ENCODE measurements around the gene TBL1XR1.
A peak's percentile ranks its signal among the peaks of the same experiment; 100 is the strongest.
"Not testable (repeated sequence)": the region's sequence is repeated elsewhere in the genome, so short reads cannot be mapped to it uniquely, and the experiment has no call there.

TBL1XR1 gene

DNA sequence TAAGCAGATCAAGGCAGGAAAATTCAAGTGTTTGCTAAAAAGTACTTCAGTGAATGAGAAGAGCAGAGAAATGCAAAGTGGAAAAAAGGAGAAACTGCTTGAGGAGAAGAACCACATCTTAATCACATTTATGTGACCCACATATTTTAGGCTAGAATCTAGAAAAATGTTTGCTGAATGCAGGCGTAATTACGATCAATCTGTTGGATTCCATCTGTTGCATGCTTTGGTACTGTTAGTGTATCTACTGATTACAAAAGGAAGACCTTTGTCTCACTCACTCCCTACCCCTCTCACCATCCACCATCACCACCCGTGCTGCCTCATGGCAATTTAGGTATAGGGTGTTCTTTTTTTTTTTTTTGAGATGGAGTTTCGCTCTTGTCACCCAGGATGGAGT is 9.7 kb upstream of the TBL1XR1 start:
- DNase-seq = no peak

- no peak for DNase-seq
These were observed 6.6 kb upstream of the TBL1XR1 start for GRCh38 chr3:177203689-177204395.

GRCh38 chr3:177203016-177203415 is 5.7 kb upstream of the TBL1XR1 start:
- not testable (repeated sequence) for DNase-seq

DNA sequence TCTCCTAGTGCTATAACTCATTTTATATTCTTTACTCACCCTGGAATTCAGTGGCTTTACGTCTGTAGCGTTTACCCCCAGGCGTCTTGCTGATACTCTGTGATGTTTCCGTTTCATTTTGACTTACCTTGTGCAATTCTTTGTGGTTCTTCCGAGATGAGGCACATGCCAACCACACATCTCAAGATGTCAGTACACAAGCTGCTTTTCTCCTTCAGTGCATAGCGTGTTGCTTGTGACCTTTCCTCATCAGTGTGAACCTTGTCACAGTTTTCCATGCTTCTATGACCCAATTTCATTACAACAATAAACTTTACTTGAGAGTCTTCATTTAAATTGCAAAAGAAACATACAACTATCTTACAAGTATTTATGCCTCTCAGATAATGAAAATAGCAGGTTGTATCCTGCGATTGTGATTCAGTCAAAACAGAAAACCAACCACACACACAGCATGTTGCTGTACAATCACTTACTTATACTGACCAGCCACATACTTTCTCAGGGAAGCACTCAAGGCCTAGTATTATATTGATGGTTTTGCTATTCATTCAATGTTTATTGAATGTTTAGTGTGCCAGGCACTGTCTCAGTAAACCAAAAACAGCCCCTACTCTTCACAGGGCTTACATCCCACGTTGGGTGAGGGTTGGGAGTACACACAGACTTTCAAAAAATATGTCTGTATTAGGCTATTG is 4.6 kb upstream of the TBL1XR1 start:
- DNase-seq = no peak

- DNase-seq = no peak
These were observed 2.0 kb upstream of the TBL1XR1 start for GRCh38 chr3:177199206-177199760.

DNA sequence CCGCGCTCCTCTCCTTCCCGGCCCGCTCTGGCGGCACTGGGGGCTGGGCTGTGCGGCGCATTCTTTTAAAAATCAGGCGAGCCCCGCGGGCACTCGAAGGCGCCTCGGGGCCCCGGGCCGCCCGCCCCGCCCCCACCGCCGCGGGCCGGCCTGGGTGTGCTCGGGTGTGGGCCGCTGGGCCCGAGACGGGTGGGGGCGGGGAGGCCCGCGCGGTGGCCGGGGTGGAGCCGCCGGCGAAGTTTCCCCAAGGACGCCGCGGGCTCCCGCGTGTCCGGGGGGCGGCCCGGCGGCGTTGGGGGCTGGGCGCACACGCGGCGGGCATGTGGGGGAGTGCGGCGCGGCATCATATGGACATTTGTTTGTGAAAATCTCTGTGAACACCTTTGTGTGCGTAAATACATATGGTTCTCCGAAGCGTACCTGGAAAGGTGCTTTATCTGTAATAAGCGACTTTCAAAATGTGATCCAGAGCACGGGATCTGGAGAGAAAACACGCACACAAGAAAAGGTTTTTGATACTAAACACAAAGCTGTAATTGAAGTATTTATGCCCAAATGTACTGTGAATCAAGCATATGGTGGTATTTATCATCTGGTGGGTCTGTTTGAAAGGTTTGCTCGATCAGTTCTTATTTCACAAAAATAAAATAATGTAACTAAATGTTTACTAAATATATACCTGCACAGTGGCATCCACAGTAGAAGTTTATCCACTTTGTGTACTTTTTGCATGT is 612 bp upstream of the TBL1XR1 start:
- peak; percentile 66 for DNase-seq

DNA sequence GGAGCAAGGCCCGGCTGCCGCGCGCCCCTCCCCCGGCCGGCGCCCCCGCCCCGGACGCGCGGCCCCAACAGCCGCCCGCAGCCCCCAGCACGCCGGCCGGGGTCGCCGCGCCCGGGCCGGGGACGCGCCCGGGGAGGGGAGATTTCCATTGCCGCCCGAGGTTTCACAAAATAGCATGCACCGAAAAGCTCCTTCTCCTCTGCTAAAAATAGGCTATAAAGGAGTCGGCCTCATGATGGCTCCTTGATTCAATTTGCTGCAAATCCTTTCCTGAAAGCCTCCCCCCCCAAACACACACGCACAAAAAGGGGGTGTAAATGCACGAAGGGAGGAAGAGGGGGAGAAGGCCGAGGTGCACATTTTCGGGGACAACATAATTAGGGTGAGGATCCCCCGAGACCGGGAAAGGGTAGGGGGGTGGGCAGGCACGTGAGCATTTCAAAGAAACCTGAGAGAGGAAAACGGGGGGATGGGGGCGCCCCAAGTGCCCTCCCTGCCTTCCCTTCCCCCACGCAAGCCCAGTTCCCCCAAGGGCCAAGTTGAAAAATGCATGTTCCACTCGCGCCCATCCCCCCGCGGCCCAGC is 734 bp downstream of the TBL1XR1 start:
- DNase-seq = peak; percentile 75

- DNase-seq = peak; percentile 43
These were observed 1.2 kb downstream of the TBL1XR1 start for GRCh38 chr3:177196008-177196455.

DNA sequence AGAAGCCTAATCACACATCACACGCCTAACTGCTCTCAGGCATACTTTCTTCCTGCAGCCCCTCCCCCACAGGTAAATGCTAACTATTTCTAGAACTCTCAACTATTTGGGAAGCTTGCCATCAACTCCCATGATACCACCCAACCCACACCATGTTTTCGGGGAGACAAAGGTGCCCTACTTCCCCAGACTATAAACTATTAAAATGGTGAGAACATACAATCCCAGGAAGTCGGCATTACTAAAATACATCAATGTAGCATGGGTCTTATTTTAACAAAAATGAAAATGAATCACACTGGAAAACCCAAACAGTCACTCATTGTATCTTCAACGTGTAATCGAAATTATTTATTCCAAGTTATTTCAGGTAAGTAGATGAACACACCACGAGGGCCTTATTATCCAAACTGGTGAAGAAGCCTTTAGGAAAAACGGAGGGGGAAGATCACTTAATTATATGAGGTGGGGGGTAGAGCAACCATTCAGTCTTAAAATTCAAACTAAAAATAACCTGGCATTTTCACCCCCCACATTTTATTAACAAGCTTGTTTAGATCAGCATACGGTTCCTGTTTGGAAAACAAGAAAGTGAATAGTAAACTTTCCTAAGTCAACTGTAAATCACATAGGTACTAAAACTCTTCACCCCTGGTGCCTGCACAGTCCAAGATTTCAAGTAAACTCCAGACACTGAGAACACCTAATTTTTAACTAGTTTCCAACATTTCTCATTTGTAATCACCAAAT is 1.9 kb downstream of the TBL1XR1 start:
- peak; percentile 22 for DNase-seq

DNA sequence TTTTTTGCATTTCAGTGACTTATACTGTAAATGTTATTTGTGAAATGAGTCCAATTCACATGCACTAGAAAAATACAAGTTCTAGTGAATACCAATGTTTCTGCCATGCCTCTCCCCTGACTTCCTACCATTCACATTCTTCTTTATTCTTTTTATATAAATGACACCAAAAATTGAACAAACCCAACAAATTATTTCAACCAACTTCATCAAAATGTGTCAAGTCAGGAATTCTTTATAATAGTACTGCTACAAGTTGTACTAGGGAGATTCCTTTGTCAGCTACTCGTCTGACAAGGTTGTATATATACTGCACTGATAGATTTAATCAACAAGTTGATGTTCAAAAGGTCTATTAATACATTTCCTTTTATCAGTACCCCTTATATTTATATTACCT is 3.0 kb downstream of the TBL1XR1 start:
- DNase-seq = no peak

- peak; percentile 19 for DNase-seq
These were observed 3.5 kb downstream of the TBL1XR1 start for GRCh38 chr3:177193688-177194268.

GRCh38 chr3:177193275-177193674 is 4.0 kb downstream of the TBL1XR1 start:
- DNase-seq = not testable (repeated sequence)

DNA sequence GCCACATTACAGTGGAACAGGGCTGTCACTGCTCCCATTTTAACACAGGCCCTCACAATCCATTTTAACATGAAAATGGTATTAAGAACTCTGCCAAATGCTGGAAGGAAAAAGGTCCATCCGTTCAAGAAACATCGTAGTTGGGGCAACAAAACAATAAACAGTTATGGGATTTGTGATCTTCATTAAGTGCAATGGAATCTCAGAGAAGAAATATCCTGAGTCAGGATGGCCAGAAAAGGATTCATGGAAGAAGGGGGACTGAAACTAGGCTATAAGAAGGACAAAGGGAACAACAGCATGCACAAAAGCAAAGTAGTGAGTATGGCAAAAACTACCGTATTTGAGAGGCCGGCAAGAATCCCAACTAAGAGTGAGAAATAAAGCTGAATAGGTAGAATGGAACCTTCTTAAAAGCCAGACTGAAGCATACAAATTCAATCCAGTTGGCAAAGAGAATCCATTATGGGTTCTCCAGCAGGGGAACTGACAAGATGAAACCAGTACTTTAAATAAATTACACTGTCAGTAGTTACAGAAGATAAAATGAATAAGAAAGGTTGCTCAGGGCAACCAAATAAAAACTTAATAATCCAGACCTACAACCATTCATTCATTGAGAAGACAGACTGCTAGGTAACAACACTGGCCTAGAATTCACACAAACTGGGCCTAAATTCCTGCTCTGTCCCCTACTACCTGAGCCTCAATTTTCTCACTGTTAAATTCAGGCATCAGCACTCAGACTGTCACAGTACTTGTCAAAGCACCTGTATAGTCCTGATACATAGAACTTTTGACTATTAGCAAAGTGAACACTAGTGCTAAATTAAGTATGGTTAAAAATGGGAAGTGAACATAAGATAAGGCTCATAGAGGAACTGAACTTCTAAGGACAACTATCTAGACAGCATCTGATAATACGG is 6.3 kb downstream of the TBL1XR1 start:
- no peak for DNase-seq

DNA sequence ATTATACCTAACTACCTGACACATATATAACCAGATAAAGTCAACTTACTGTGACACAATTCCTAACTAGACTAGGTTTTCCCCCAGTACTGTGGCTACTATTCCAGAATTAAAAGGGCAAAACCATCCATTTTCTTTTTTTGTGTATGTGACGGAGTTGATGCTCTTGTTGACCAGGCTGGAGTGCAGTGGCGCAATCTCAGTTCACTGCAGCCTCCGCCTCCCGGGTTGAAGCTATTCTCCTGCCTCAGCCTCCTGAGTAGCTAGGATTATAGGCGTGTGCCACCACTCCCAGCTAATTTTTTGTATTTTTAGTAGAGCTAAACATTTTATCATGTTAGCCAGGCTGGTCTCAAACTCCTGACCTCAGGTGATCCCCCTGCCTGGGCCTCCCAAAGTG is 7.1 kb downstream of the TBL1XR1 start:
- not testable (repeated sequence) for DNase-seq

DNA sequence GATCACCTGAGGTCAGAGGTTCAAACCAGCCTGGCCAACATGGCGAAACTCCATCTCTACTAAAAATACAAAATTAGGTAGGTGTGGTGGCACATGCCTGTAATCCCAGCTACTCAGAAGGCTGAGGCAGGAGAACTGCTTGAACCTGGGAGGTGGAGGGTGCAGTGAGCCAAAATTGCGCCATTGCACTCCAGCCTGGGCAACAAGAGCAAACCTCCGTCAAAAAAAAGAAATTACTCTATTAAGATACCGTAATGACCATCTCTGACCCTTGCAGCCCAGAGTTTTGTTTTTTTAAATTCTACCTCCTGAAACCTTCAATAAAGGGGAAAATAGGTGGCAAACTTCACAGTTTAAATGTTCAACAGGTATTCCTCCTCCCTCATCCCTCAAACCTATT is 9.0 kb downstream of the TBL1XR1 start:
- not testable (repeated sequence) for DNase-seq

DNA sequence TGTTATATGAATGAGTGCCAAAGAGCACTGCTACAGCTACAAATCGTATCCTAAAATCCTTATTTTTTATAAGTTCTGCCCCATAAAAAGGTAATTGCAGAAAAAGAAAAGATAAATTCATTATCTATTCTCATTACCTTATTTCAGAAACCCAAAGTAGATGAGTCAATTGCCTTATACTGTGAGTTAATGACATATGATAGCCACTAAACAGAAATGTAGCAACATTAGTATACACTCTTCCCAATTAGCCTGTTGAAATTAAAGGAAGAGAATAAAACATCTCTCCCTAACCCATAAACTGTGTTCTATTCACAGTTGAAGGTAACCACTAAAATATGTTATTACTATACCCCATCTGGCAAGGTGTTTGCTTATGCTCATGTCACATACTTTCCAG is 11.0 kb downstream of the TBL1XR1 start:
- no peak for DNase-seq

GRCh38 chr3:177185035-177185574 is 12.2 kb downstream of the TBL1XR1 start:
- no peak for DNase-seq

DNA sequence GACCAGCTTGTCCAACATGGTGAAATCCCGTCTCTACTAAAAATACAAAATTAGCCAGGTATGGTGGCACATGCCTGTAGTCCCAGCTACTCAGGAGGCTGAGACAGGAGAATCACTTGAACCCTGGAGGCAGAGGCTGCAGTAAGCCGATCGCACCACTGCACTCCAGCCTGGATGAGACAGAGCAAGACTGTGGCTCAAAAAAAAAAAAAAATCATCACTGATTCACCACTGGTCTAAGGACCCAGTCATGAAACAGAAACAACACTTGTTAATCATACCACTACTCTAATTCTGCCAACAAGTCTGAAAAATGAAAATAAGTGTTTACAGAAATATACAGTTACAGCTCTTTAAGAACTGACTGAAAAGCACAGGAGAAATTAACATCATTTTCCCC is 12.7 kb downstream of the TBL1XR1 start:
- not testable (repeated sequence) for DNase-seq

- no peak for DNase-seq
These were observed 14.9 kb downstream of the TBL1XR1 start for GRCh38 chr3:177182352-177182751.

DNA sequence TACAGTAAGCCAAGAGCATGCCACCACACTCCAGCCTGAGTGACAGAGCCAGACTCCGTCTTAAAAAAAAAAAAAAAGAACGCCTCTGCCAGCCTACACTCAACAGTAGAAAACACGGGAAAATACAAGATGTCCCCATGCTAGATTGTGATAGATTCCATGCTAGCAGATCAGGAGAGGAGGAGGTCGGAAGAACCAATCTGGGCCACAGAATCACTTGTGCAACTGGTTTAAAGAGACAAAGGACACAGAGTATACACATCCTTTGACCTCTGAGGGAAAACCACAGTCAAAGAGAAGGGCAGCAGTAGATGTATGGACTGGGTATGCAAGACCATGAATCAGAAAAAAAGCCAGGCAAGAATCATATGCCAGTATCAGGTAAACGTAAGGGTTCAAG is 15.9 kb downstream of the TBL1XR1 start:
- DNase-seq = no peak

Data from retina (tissue), 1 donor.